Peyer's patch (tissue), 4 donors: ENCODE measurements around the gene RPS18. TPM values are rescaled to one million over a fixed set of nuclear protein-coding genes. Genes with fewer than 3 reads are reported as not detected.
"Not testable (repeated sequence)": the region's sequence is repeated elsewhere in the genome, so short reads cannot be mapped to it uniquely, and the experiment has no call there.

Experiments used
- DNase-seq, 3 donors: peaks; one replicate each; pipeline ENCODE4 v3.0.0-alpha.2; 2017 to 2019
- H3K27ac ChIP-seq, 4 donors: fragments of 200-600 bp; sonication (generic); one replicate each; pipeline ENCODE4 v1.5.1; 2016 to 2019
- H3K27me3 ChIP-seq, 2 donors: fragments of 200-600 bp; sonication (generic); one replicate each; pipeline ENCODE4 v1.5.1; 2019
- H3K36me3 ChIP-seq, 3 donors: fragments of 200-600 bp; sonication (generic); one replicate each; pipeline ENCODE4 v1.5.1; 2016 to 2019
- H3K4me1 ChIP-seq, 4 donors: fragments of 200-600 bp; sonication (generic); one replicate each; pipeline ENCODE4 v1.5.1; 2016 to 2019
- H3K4me3 ChIP-seq, 4 donors: fragments of 200-600 bp; sonication (generic); 1 replicate in 3 of 4; 2 replicates in 1 of 4; pipeline ENCODE4 v1.5.1; 2016 to 2019; ENCODE audit warnings: mild to moderate bottlenecking in 1 of 4
- H3K9me3 ChIP-seq, 4 donors: fragments of 200-600 bp; sonication (generic); one replicate each; pipeline ENCODE4 v1.5.1; 2016 to 2019; ENCODE audit warnings: mild to moderate bottlenecking in 1 of 4
- POLR2A ChIP-seq, 2 donors: fragments of 450-650 bp; IDR thresholded peaks; one replicate each; pipeline ENCODE4 v1.5.1; 2017; ENCODE audit warnings: antibody characterized with exemption in 2 of 2, mild to moderate bottlenecking in 2 of 2, moderate library complexity in 2 of 2
- total RNA-seq, 4 donors: library from RNA; depleted of rRNA; stranded (reverse); fragments of >200 nt; gene quantifications; one replicate each; pipeline ENCODE4 v1.1.0, GENCODE V29; 2016
- TF ChIP-seq, protein P1 (sequence below), 6 experiments: fragments of 450-650 bp in 4 of 6; fragments of 200-600 bp in 2 of 6; sonication (generic) in 1 of 6; IDR thresholded peaks; one replicate each; pipeline ENCODE4 v1.5.1; 2017 to 2019; ENCODE audit warnings: antibody characterized with exemption in 6 of 6, mild to moderate bottlenecking in 3 of 6, moderate library complexity in 1 of 6

Gene RPS18
- total RNA-seq, 4 donors from 2014 or later, result 697 to 1,875 (median 903) TPM

DNA sequence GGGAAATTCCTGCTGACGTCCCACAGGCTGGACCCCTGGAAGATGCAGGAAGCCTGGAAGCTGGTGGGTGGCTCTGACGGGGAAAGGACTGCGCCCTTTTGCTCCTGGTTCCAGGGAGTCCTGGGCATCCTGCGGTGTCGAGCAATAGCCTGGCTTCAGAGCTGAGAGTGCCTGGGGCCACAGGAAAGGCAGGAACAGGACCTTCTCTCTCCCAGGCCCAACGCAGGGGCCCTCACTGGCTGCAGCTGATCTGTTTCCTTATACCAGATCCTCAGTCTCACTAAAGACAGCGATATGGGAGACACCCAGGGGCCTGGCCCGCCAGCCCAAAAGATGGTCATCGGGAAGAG lies 6.5 kb downstream of the RPS18 start:
- peak overlapping the region; percentile 88 to 97 (median 90) for H3K27ac ChIP-seq
- peaks cover 0 to 47% (median 16%) of the 10 kb centered on the region in 4 donors for H3K4me1 ChIP-seq
- peak overlapping the region in 2 of 4 donors; percentile 66 to 75 for H3K4me3 ChIP-seq
- H3K36me3 ChIP-seq, result peaks cover 0 to 41% (median 0%) of the 10 kb centered on the region in 3 donors
- H3K9me3 ChIP-seq, result no peaks in the 10 kb centered on the region
- no peaks in the 10 kb centered on the region for H3K27me3 ChIP-seq
- DNase-seq, result no peak
- TF ChIP-seq POLR2A (IDR thresholded peaks at IDR 0.05), result no peak
- TF ChIP-seq, protein P1, sequence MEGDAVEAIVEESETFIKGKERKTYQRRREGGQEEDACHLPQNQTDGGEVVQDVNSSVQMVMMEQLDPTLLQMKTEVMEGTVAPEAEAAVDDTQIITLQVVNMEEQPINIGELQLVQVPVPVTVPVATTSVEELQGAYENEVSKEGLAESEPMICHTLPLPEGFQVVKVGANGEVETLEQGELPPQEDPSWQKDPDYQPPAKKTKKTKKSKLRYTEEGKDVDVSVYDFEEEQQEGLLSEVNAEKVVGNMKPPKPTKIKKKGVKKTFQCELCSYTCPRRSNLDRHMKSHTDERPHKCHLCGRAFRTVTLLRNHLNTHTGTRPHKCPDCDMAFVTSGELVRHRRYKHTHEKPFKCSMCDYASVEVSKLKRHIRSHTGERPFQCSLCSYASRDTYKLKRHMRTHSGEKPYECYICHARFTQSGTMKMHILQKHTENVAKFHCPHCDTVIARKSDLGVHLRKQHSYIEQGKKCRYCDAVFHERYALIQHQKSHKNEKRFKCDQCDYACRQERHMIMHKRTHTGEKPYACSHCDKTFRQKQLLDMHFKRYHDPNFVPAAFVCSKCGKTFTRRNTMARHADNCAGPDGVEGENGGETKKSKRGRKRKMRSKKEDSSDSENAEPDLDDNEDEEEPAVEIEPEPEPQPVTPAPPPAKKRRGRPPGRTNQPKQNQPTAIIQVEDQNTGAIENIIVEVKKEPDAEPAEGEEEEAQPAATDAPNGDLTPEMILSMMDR (IDR thresholded peaks at IDR 0.05), result no peak

DNA sequence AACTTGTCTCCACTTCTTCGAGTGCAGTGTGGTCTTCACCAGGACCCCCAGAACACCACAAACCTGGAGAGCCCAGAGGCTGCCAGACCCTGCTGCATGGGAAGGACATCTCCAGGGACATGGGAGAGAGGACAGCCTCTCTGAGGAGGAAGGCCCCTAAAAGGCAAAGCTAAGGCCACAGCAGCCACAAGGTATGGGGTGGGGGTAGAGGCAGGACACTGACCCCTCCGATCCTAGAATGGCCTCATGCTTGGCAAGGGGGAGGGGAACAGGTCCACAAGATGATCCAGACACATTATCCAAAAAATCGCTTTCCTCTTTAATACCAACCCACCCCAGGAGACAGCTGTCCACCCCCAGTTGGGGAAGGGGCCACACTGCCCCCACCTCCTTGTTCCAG lies 6.9 kb downstream of the RPS18 start:
- Histone ChIP-seq H3K4me3 (no peak overlapping the region), H3K36me3 (peaks cover 0 to 42% (median 0%) of the 10 kb centered on the region in 3 donors), H3K4me1 (peaks cover 0 to 43% (median 15%) of the 10 kb centered on the region in 4 donors), H3K9me3 (no peaks in the 10 kb centered on the region), H3K27ac (peak overlapping the region in 1 of 4 donors; percentile 97), H3K27me3 (no peaks in the 10 kb centered on the region)
- no peak for DNase-seq
- TF ChIP-seq, protein P1 (IDR thresholded peaks at IDR 0.05), result no peak
- TF ChIP-seq POLR2A (IDR thresholded peaks at IDR 0.05), result no peak

DNA sequence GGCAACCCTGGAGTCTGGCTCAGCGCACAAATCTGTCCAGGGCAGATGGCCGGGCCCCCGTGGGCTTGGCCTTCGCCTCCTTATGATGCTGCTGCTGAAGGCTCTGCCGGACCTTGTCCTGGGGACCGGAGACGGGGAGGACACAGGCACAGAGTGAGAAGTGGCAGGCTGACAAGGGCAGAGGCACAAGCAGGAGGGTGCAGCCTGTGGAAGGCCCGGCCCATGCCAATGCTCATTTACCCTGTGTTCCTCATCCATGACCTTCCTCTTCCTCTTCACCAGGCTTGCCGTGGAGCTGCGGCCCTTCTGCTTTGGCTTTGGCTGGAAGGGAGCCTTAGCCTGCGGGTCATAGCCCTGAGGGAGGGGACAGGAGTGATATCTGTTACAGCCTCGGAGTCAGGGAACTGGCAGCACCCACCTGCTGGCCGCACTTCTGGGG lies 7.4 kb downstream of the RPS18 start:
- Histone ChIP-seq H3K9me3 (no peaks in the 10 kb centered on the region), H3K4me3 (no peak overlapping the region), H3K27me3 (no peaks in the 10 kb centered on the region), H3K36me3 (peaks cover 0 to 40% (median 0%) of the 10 kb centered on the region in 3 donors), H3K4me1 (peaks cover 0 to 38% (median 12%) of the 10 kb centered on the region in 4 donors), H3K27ac (no peak overlapping the region)
- DNase-seq, result no peak
- TF ChIP-seq, protein P1 (IDR thresholded peaks at IDR 0.05), result no peak
- TF ChIP-seq POLR2A (IDR thresholded peaks at IDR 0.05), result no peak

DNA sequence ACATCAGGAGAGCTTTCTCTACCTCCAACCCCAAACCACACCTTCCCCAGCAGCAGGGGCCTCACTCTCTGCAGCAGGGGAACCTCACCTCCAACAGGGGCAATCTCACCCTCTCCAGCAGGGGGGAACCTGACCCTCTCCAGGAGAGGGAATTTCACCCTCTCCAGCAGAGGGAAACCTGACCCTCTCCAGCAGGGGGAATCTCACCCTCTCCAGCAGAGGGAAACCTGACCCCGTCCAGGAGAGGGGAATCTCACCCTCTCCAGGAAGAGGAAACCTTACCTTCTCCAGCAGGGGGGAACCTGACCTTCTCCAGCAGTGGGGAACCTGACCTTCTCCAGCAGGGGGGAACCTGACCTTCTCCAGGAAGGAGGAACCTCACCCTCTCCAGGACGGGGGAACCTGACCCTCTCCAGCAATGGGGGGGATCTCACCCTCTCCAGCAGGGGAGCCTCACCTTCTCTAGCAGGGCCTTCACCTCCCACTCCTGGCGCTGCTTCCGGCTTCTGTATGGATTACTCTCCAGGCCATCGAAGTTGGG lies 8.2 kb downstream of the RPS18 start:
- H3K36me3 ChIP-seq, result peaks cover 0 to 42% (median 0%) of the 10 kb centered on the region in 3 donors
- no peak for DNase-seq
- no peak overlapping the region for H3K4me3 ChIP-seq
- no peaks in the 10 kb centered on the region for H3K27me3 ChIP-seq
- no peaks in the 10 kb centered on the region for H3K9me3 ChIP-seq
- no peak overlapping the region for H3K27ac ChIP-seq
- TF ChIP-seq, protein P1 (IDR thresholded peaks at IDR 0.05), result peak in 5 of 6 experiments; percentile 14 to 47 (median 40)
- no peak for TF ChIP-seq POLR2A (IDR thresholded peaks at IDR 0.05)
- peaks cover 0 to 30% (median 10%) of the 10 kb centered on the region in 4 donors for H3K4me1 ChIP-seq

DNA sequence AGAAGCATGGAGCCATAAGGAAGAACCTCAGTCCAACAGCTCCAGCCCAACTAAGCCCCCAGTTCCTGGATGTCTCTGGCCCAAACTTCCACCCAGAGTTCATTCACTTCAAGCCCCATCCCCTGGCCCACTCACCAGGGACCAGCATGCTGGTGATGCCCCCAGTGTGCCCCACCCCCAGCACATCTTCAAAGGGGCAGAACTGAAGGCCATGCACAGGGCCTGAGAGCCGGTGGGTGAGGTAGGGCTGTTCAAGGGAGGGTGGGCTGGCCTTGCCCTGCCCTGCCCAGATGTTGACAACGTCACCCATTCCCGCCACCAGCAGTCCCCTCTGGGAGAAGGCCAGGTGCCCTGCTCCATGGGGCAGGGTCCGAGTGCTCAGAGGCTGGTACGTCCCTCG lies 8.7 kb downstream of the RPS18 start:
- H3K27me3 ChIP-seq, result no peaks in the 10 kb centered on the region
- peaks cover 0 to 25% (median 10%) of the 10 kb centered on the region in 4 donors for H3K4me1 ChIP-seq
- H3K9me3 ChIP-seq, result no peaks in the 10 kb centered on the region
- no peak for DNase-seq
- H3K27ac ChIP-seq, result no peak overlapping the region
- H3K36me3 ChIP-seq, result peaks cover 0 to 42% (median 0%) of the 10 kb centered on the region in 3 donors
- H3K4me3 ChIP-seq, result no peak overlapping the region
- TF ChIP-seq, protein P1 (IDR thresholded peaks at IDR 0.05), result no peak
- no peak for TF ChIP-seq POLR2A (IDR thresholded peaks at IDR 0.05)

DNA sequence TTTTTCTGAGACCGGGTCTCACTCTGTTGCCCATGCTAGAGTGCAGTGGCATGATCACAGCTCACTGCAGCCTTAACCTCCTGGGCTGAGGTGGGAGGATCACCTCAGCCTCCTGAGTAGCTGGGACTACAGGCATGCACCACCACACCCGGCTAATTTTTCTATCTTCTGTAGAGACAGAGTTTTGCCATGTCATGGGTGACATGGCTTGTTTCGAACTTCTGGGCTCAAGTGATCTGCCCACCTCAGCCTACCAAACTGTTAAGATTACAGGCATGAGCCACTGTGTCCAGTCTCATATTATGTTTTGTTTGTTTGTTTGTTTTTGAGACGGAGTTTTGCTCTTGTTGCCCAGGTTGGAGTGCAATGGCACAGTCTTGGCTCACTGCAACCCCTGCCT lies 13.3 kb downstream of the RPS18 start:
- not testable (repeated sequence) for H3K27me3 ChIP-seq, H3K9me3 ChIP-seq, H3K4me3 ChIP-seq, DNase-seq, H3K27ac ChIP-seq
- peaks cover 2 to 14% (median 9%) of the 10 kb centered on the region in 4 donors for H3K4me1 ChIP-seq
- H3K36me3 ChIP-seq, result peaks cover 0 to 45% (median 0%) of the 10 kb centered on the region in 3 donors
